ENCODE data around the gene ETS1. TPM values are rescaled to one million over a fixed set of nuclear protein-coding genes. Genes with fewer than 3 reads are reported as not detected.

The ETS1 gene
- total RNA-seq, 2 experiments from 2014 or later: 203 to 466 TPM

DNA sequence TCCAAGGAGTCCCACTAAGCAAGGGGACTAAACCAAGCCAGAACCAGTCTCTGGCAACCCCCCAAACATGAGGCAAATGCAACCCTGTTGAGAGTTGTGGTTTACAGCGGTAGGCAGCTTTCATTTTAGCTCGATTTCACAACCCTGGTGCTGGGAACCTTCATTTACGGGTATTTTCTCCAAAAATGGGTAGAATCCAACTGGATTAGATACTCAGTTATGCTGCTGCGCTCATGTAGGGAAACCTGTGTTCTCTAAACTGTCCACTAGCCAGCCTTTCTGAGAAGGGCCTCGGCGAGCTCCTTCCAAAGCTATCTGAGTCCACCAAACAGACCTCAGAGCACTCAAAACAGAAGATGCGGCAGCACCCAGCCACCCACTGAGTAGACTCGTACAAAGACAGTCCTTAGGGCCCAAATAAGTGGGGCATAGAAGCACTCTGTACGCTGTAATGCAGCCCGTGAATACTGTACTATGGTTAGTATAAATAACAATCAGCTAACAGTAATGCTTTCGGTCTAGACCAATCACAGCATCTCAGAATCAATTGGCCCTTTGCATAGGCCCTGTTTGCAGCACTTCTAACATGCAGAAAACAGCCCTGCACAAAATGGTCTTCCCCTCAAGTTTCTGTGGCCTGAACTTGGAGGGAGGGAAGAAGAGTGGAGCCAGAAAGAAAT, 104.7 kb downstream of the ETS1 start:
- DNase-seq (ENCODE audit: low spot score): no peak
- Histone ChIP-seq H3K9me2 (ENCODE audit: insufficient read depth, low read length) (no peaks in the 10 kb centered on the region), H3K4me1 (ENCODE audit: insufficient read depth, low read length, poor library complexity, severe bottlenecking) (peaks cover 70% of the 10 kb centered on the region), H3K36me3 (ENCODE audit: insufficient read depth, low read length) (peaks cover 99% of the 10 kb centered on the region), H3K9me3 (ENCODE audit: low read length) (no peaks in the 10 kb centered on the region), H3K4me3 (ENCODE audit: low read depth, low read length, poor library complexity, severe bottlenecking) (no peak overlapping the region), H3K79me2 (ENCODE audit: insufficient read depth, low read depth, low read length) (peaks cover 91% of the 10 kb centered on the region), H3K4me2 (ENCODE audit: low read length) (peak overlapping the region; percentile 21; the same call in 1 of the 2 replicates), H2AFZ (ENCODE audit: low read length) (no peak overlapping the region), H4K20me1 (ENCODE audit: insufficient read depth, low read length) (peaks cover 3% of the 10 kb centered on the region; the same call in 1 of the 2 replicates), H3K27ac (ENCODE audit: low read depth, low read length, poor library complexity, severe bottlenecking) (peak overlapping the region; percentile 49)
- CTCF ChIA-PET (ENCODE audit: unreplicated experiment): interaction anchor here (0.6 kb wide), 2 partner anchors 70 to 185 kb away, joined by 3 read pairs; no protein-coding TSS in a partner anchor
- intact Hi-C loops (cut with micrococcal nuclease; ENCODE audit: unreplicated experiment): no loop called here
- no TSS peak for BruUV-seq (replicated peaks)
- no peak for TF ChIP-seq EZH2phosphoT487 (IDR thresholded peaks at IDR 0.05; ENCODE audit: borderline replicate concordance, low read depth, low read length)
- TF ChIP-seq CTCF (conservative IDR thresholded peaks at IDR 0.05; ENCODE audit: low read length): no peak
- POLR2A ChIA-PET: interaction anchor here (0.5 to 1.6 kb wide), 6 partner anchors 10 to 125 kb away, joined by 3 to 5 read pairs (median 4); no protein-coding TSS in a partner anchor

- Histone ChIP-seq H3K4me1 (ENCODE audit: insufficient read depth, low read length, poor library complexity, severe bottlenecking) (peaks cover 75% of the 10 kb centered on the region), H3K4me3 (ENCODE audit: low read depth, low read length, poor library complexity, severe bottlenecking) (no peak overlapping the region), H3K79me2 (ENCODE audit: insufficient read depth, low read depth, low read length) (peaks cover 96% of the 10 kb centered on the region), H4K20me1 (ENCODE audit: insufficient read depth, low read length) (peaks cover 3% of the 10 kb centered on the region; the same call in 1 of the 2 replicates), H3K9me2 (ENCODE audit: insufficient read depth, low read length) (no peaks in the 10 kb centered on the region), H2AFZ (ENCODE audit: low read length) (no peak overlapping the region), H3K4me2 (ENCODE audit: low read length) (peak overlapping the region; percentile 21; the same call in 1 of the 2 replicates), H3K36me3 (ENCODE audit: insufficient read depth, low read length) (peaks cover 100% of the 10 kb centered on the region), H3K27ac (ENCODE audit: low read depth, low read length, poor library complexity, severe bottlenecking) (peak overlapping the region; percentile 49), H3K9me3 (ENCODE audit: low read length) (no peaks in the 10 kb centered on the region)
- ChIA-PET POLR2A (interaction anchor here (0.6 to 1.6 kb wide), 4 partner anchors 10 to 34 kb away, joined by 3 to 5 read pairs (median 4); no protein-coding TSS in a partner anchor), CTCF (ENCODE audit: unreplicated experiment) (interaction anchor here (0.6 kb wide), 1 partner anchor 186 kb away, joined by 3 read pairs; no protein-coding TSS in a partner anchor)
- no TSS peak for BruUV-seq (replicated peaks)
- TF ChIP-seq EZH2phosphoT487 (IDR thresholded peaks at IDR 0.05; ENCODE audit: borderline replicate concordance, low read depth, low read length) (no peak), CTCF (conservative IDR thresholded peaks at IDR 0.05; ENCODE audit: low read length) (no peak)
- intact Hi-C loops (cut with micrococcal nuclease; ENCODE audit: unreplicated experiment): no loop called here
- no peak for DNase-seq (ENCODE audit: low spot score)
These were observed 105.3 kb downstream of the ETS1 start for GRCh38 chr11:128482092-128482491.

DNA sequence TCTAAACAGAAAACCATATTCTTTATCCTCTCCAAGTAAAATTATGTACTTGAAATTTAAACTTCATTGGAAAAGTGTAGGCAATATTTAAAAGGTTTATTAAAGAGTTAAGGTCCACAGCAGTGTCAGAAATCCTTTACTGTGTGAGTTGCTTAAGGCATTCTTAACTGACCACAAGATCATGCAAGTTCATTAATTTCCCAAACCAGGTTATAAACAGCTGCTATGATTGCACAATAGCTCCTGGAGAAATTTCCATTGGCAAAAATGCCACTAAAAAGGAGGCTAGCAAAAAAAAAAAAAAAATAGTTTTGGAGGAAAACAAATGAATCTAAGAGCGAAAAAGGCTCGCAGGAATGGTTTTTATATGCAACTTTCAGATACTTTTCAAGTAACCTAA, 106.2 kb downstream of the ETS1 start:
- DNase-seq (ENCODE audit: low spot score): no peak
- Histone ChIP-seq H4K20me1 (ENCODE audit: insufficient read depth, low read length) (peaks cover 3% of the 10 kb centered on the region; the same call in 1 of the 2 replicates), H3K79me2 (ENCODE audit: insufficient read depth, low read depth, low read length) (peaks cover 100% of the 10 kb centered on the region), H3K9me3 (ENCODE audit: low read length) (no peaks in the 10 kb centered on the region), H3K4me2 (ENCODE audit: low read length) (no peak overlapping the region), H3K36me3 (ENCODE audit: insufficient read depth, low read length) (peaks cover 100% of the 10 kb centered on the region), H3K27ac (ENCODE audit: low read depth, low read length, poor library complexity, severe bottlenecking) (peak overlapping the region; percentile 12), H3K4me1 (ENCODE audit: insufficient read depth, low read length, poor library complexity, severe bottlenecking) (peaks cover 85% of the 10 kb centered on the region), H3K4me3 (ENCODE audit: low read depth, low read length, poor library complexity, severe bottlenecking) (no peak overlapping the region), H3K9me2 (ENCODE audit: insufficient read depth, low read length) (no peaks in the 10 kb centered on the region), H2AFZ (ENCODE audit: low read length) (no peak overlapping the region)
- CTCF ChIA-PET (ENCODE audit: unreplicated experiment): no interaction called here
- intact Hi-C loops (cut with micrococcal nuclease; ENCODE audit: unreplicated experiment): no loop called here
- BruUV-seq (replicated peaks): no TSS peak
- TF ChIP-seq CTCF (conservative IDR thresholded peaks at IDR 0.05; ENCODE audit: low read length) (no peak), EZH2phosphoT487 (IDR thresholded peaks at IDR 0.05; ENCODE audit: borderline replicate concordance, low read depth, low read length) (no peak)
- POLR2A ChIA-PET: interaction anchor here (1.6 kb wide), 1 partner anchor 11 kb away, joined by 5 read pairs; no protein-coding TSS in a partner anchor
